Measurements from ENCODE around the gene PSORS1C1.

Gene PSORS1C1

GRCh38 chr6:31126396-31127175, 12.0 kb downstream of the PSORS1C1 start:
- no peak overlapping the region for H3K4me3 ChIP-seq (ENCODE audit: low read length)
- DNase-seq (ENCODE audit: low read depth): no peak
- no peak for TF ChIP-seq CTCF (conservative IDR thresholded peaks at IDR 0.05; ENCODE audit: low read depth, low read length)

- H3K4me3 ChIP-seq (ENCODE audit: low read length): no peak overlapping the region
- TF ChIP-seq CTCF (conservative IDR thresholded peaks at IDR 0.05; ENCODE audit: low read depth, low read length): peak; percentile 92
Measured at GRCh38 chr6:31128093-31128676, 13.6 kb downstream of the PSORS1C1 start.

GRCh38 chr6:31129130-31129529, 14.5 kb downstream of the PSORS1C1 start:
- no peak for DNase-seq (ENCODE audit: low read depth)
- no peak overlapping the region for H3K4me3 ChIP-seq (ENCODE audit: low read length)
- no peak for TF ChIP-seq CTCF (conservative IDR thresholded peaks at IDR 0.05; ENCODE audit: low read depth, low read length)

More at GRCh38 chr6:31128093-31128676, 13.6 kb downstream of the PSORS1C1 start:
- no peak for DNase-seq (ENCODE audit: low read depth)

GRCh38 chr6:31130751-31131150, 16.2 kb downstream of the PSORS1C1 start:
- no peak for DNase-seq (ENCODE audit: low read depth)
- TF ChIP-seq CTCF (conservative IDR thresholded peaks at IDR 0.05; ENCODE audit: low read depth, low read length): no peak
- no peak overlapping the region for H3K4me3 ChIP-seq (ENCODE audit: low read length)

GRCh38 chr6:31131595-31131994, 17.0 kb downstream of the PSORS1C1 start:
- H3K4me3 ChIP-seq (ENCODE audit: low read length): no peak overlapping the region
- no peak for TF ChIP-seq CTCF (conservative IDR thresholded peaks at IDR 0.05; ENCODE audit: low read depth, low read length)
- no peak for DNase-seq (ENCODE audit: low read depth)

- DNase-seq (ENCODE audit: low read depth): no peak
- TF ChIP-seq CTCF (conservative IDR thresholded peaks at IDR 0.05; ENCODE audit: low read depth, low read length): no peak
Measured at GRCh38 chr6:31132806-31133205, 18.2 kb downstream of the PSORS1C1 start.

GRCh38 chr6:31135710-31136109, 21.1 kb downstream of the PSORS1C1 start:
- no peak for TF ChIP-seq CTCF (conservative IDR thresholded peaks at IDR 0.05; ENCODE audit: low read depth, low read length)
- no peak for DNase-seq (ENCODE audit: low read depth)
- no peak overlapping the region for H3K4me3 ChIP-seq (ENCODE audit: low read length)

More at GRCh38 chr6:31132806-31133205, 18.2 kb downstream of the PSORS1C1 start:
- H3K4me3 ChIP-seq (ENCODE audit: low read length): no peak overlapping the region
